AG04450 (cell line): ENCODE measurements around the gene VAV3. TPM values are rescaled to one million over a fixed set of nuclear protein-coding genes. Genes with fewer than 3 reads are reported as not detected.
"Not testable (repeated sequence)": the region's sequence is repeated elsewhere in the genome, so short reads cannot be mapped to it uniquely, and the experiment has no call there.

ENCODE experiments used
- CTCF ChIA-PET: fragments of 300-600, 350-600 bp; formaldehyde crosslinking; extraction: SDS; loops from one replicate; lab custom pipeline; 2022; ENCODE audit warnings: antibody characterized with exemption, inconsistent platforms; lab: Charles Lee
- POLR2A ChIA-PET: fragments of 350-600 bp; formaldehyde crosslinking; extraction: SDS; loops from one replicate; lab custom pipeline; 2021; ENCODE audit warnings: antibody characterized with exemption, inconsistent platforms; lab: Yijun Ruan, JAX
- DNase-seq: peaks from one replicate; pipeline ENCODE4 v3.0.0-alpha.2; 2011; ENCODE audit warnings: low read depth, low spot score
- H3K27ac ChIP-seq: one replicate; pipeline ENCODE4 v1.5.1; 2012; ENCODE audit warnings: low read depth, low read length, control low read depth
- H3K27me3 ChIP-seq: one replicate; pipeline ENCODE4 v1.6.0; 2012; ENCODE audit warnings: low read length; ENCODE audit not compliant: control insufficient read depth, insufficient read depth
- H3K4me3 ChIP-seq: 2 replicates; pipeline ENCODE4 v1.5.1; 2011; ENCODE audit warnings: mild to moderate bottlenecking, low read depth, low read length, control low read depth
- H3K9me3 ChIP-seq: 2 replicates; pipeline ENCODE4 v1.5.1; 2012; ENCODE audit warnings: low read length; ENCODE audit not compliant: control insufficient read depth, insufficient read depth
- CTCF ChIP-seq: IDR thresholded peaks from 2 replicates; pipeline ENCODE4 v1.5.1; 2011; ENCODE audit warnings: low read depth, low read length, control low read depth, inconsistent platforms
- polyA plus RNA-seq: library from polyadenylated mRNA; depleted of rRNA; stranded (reverse); fragments of >200 nt; gene quantifications from 2 replicates; pipeline ENCODE4 v1.2.3, GENCODE V29; 2011

The VAV3 gene
- polyA plus RNA-seq, 1 experiment = 0.02 TPM

- POLR2A ChIA-PET = no interaction called here
- CTCF ChIA-PET = no interaction called here
These were observed 255.0 kb downstream of the VAV3 start for GRCh38 chr1:107710005-107710404.

GRCh38 chr1:107707111-107707510 is 257.9 kb downstream of the VAV3 start:
- Histone ChIP-seq H3K27ac (no peak overlapping the region), H3K4me3 (no peak overlapping the region), H3K27me3 (no peaks in the 10 kb centered on the region), H3K9me3 (no peaks in the 10 kb centered on the region)
- CTCF ChIA-PET = no interaction called here
- POLR2A ChIA-PET = no interaction called here
- TF ChIP-seq CTCF = no peak
- DNase-seq = no peak

More at GRCh38 chr1:107710005-107710404, 255.0 kb downstream of the VAV3 start:
- no peak overlapping the region for H3K4me3 ChIP-seq
- no peaks in the 10 kb centered on the region for H3K27me3 ChIP-seq
- no peak overlapping the region for H3K27ac ChIP-seq
- no peak for TF ChIP-seq CTCF
- H3K9me3 ChIP-seq = no peaks in the 10 kb centered on the region
- no peak for DNase-seq

GRCh38 chr1:107706182-107706581 is 258.8 kb downstream of the VAV3 start:
- ChIA-PET CTCF (no interaction called here), POLR2A (no interaction called here)
- Histone ChIP-seq H3K4me3 (no peak overlapping the region), H3K27me3 (no peaks in the 10 kb centered on the region), H3K27ac (no peak overlapping the region), H3K9me3 (no peaks in the 10 kb centered on the region)
- no peak for TF ChIP-seq CTCF
- no peak for DNase-seq

- no peak for DNase-seq
- Histone ChIP-seq H3K9me3 (no peaks in the 10 kb centered on the region), H3K27me3 (no peaks in the 10 kb centered on the region), H3K4me3 (no peak overlapping the region), H3K27ac (no peak overlapping the region)
- ChIA-PET CTCF (no interaction called here), POLR2A (no interaction called here)
- TF ChIP-seq CTCF = no peak
These were observed 260.1 kb downstream of the VAV3 start for GRCh38 chr1:107704911-107705310.

GRCh38 chr1:107702946-107703571 is 261.9 kb downstream of the VAV3 start:
- no peaks in the 10 kb centered on the region for H3K27me3 ChIP-seq
- H3K27ac ChIP-seq = no peak overlapping the region
- H3K4me3 ChIP-seq = no peak overlapping the region
- CTCF ChIA-PET = interaction anchor here (0.7 kb wide), 1 partner anchor 408 kb away, joined by 4 read pairs; no protein-coding TSS in a partner anchor
- DNase-seq = no peak
- TF ChIP-seq CTCF = no peak
- no peaks in the 10 kb centered on the region for H3K9me3 ChIP-seq
- POLR2A ChIA-PET = no interaction called here

- H3K9me3 ChIP-seq, POLR2A ChIA-PET, H3K27me3 ChIP-seq, H3K4me3 ChIP-seq, H3K27ac ChIP-seq, DNase-seq, CTCF ChIA-PET: not testable (repeated sequence)
These were observed 264.3 kb downstream of the VAV3 start for GRCh38 chr1:107700651-107701050.
